ENCODE measurements around the gene SCARF2. TPM values are rescaled to one million over a fixed set of nuclear protein-coding genes. Genes with fewer than 3 reads are reported as not detected.
"Not testable (repeated sequence)": the region's sequence is repeated elsewhere in the genome, so short reads cannot be mapped to it uniquely, and the experiment has no call there.

Gene SCARF2
- total RNA-seq, 1 experiment from 2014 or later: 1.4 TPM

GRCh38 chr22:20395181-20395906 lies 42.3 kb downstream of the SCARF2 start:
- peak overlapping the region; percentile 84 for H3K4me3 ChIP-seq (ENCODE audit: low read depth, low read length, poor library complexity, severe bottlenecking)
- BruUV-seq (replicated peaks): no TSS peak
- no peaks in the 10 kb centered on the region for H3K36me3 ChIP-seq (ENCODE audit: insufficient read depth, low read length, poor library complexity, severe bottlenecking)
- CTCF ChIA-PET: no interaction called here
- H3K4me1 ChIP-seq (ENCODE audit: insufficient read depth, low read length, poor library complexity, severe bottlenecking): peaks cover 22% of the 10 kb centered on the region
- intact Hi-C loops (cut with micrococcal nuclease; ENCODE audit: unreplicated experiment): no loop called here
- no peaks in the 10 kb centered on the region for H3K9me3 ChIP-seq (ENCODE audit: low read depth, low read length, poor library complexity, severe bottlenecking)
- POLR2A ChIA-PET (ENCODE audit: low non-redundant PET): no interaction called here
- peak overlapping the region; percentile 16 for H3K27ac ChIP-seq (ENCODE audit: low read depth, low read length, poor library complexity, severe bottlenecking)
- TF ChIP-seq CTCF (conservative IDR thresholded peaks at IDR 0.05; ENCODE audit: low read depth, low read length) (no peak), EZH2 (IDR thresholded peaks at IDR 0.05; ENCODE audit: borderline replicate concordance, low read depth, low read length, poor library complexity, severe bottlenecking) (no peak)
- no peaks in the 10 kb centered on the region for H3K27me3 ChIP-seq (replicated peaks; ENCODE audit: insufficient read depth, low read depth, low read length, poor library complexity)
- no peak for DNase-seq (ENCODE audit: low spot score)

DNA sequence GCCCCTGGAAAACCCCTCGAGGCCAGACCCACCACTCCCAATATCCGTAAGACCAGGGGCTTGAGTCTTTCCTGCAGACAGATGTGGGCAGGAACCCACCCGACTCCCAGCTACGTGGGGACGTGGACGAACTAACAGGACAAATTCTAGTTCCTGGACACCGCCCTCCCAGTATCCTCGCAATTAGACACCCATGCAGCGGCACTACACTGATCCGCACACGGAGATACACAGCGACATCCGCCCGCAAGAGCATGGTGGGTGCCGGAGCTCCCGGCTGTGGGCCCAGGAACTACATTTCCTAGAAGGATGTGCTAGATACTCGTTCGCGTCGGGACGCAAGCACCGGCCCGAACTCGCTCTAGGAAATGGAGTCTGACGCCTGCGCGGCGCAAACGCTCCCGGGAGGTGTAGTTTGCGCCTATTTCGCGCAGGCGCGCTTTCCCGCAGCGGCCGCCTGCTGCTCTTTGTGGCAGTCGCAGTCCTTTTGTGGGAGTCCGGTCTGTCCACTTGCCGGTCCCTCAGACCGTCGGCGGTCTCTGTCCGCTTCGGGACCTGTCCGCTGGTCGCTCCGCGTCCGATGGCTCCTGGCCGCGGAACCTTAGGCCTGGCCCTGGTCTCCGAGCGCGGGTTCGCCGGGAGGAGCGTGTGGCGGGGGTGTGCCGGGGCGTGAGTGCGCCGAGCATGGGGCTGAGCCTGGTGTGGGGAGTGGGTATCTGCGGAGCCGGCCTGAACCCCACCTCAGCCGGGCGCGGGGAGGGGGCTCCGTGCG lies 43.7 kb downstream of the SCARF2 start, which contains the start of gene ZNF74:
Gene ZNF74, plus strand, starts transcription at position 447 of the 772 bp plus-strand sequence. CDS start 478 bp downstream, outside the sequence.
- no peaks in the 10 kb centered on the region for H3K27me3 ChIP-seq (replicated peaks; ENCODE audit: insufficient read depth, low read depth, low read length, poor library complexity)
- intact Hi-C loops (cut with micrococcal nuclease; ENCODE audit: unreplicated experiment): no loop called here
- ChIA-PET POLR2A (ENCODE audit: low non-redundant PET) (no interaction called here), CTCF (interaction anchor here (0.5 kb wide), 1 partner anchor 24 kb away, joined by 6 read pairs; no protein-coding TSS in a partner anchor)
- no peaks in the 10 kb centered on the region for H3K9me3 ChIP-seq (ENCODE audit: low read depth, low read length, poor library complexity, severe bottlenecking)
- peaks cover 22% of the 10 kb centered on the region for H3K4me1 ChIP-seq (ENCODE audit: insufficient read depth, low read length, poor library complexity, severe bottlenecking)
- H3K27ac ChIP-seq (ENCODE audit: low read depth, low read length, poor library complexity, severe bottlenecking): peak within 1 kb of the TSS; percentile 91
- H3K4me3 ChIP-seq (ENCODE audit: low read depth, low read length, poor library complexity, severe bottlenecking): peak within 1 kb of the TSS; percentile 84
- peak; percentile 97 for DNase-seq (ENCODE audit: low spot score)
- no TSS peak for BruUV-seq (replicated peaks)
- H3K36me3 ChIP-seq (ENCODE audit: insufficient read depth, low read length, poor library complexity, severe bottlenecking): no peaks in the 10 kb centered on the region
- TF ChIP-seq EZH2 (IDR thresholded peaks at IDR 0.05; ENCODE audit: borderline replicate concordance, low read depth, low read length, poor library complexity, severe bottlenecking): no peak
- TF ChIP-seq CTCF (conservative IDR thresholded peaks at IDR 0.05; ENCODE audit: low read depth, low read length): no peak

DNA sequence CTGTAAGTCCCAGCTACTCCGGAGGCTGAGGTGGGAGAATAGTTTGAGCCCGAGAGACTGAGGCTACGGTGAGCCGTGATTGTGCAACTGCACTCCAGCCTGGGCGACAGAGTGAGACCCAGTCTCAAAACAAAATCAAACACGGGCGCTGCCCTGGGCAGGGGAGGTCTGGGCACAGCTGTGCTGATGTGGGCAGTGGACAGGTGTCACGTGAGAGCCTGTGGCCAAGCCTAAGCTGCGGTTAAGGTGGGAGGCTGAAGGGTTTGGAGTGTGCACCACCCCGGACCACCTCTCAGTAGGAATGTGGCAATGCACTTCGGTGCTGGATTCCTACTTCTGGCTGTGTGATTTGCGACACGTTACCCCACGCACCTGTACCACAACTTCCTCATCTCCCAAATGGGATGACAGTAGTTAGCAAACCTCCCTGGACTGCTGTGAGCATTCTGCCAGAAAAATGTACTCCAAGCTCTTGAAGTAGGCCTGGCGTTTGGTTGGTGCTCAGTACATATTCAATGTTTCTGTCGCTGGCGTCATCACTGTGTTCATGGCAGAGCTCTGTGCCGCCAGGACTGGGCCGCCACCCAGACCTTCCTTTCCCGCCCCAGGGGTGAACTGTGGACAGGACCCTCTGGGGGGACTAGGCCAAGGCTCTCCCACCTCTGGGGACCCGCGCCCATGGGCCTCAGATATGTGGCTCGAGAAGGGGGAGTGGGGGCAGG lies 44.5 kb downstream of the SCARF2 start:
- intact Hi-C loops (cut with micrococcal nuclease; ENCODE audit: unreplicated experiment): no loop called here
- POLR2A ChIA-PET (ENCODE audit: low non-redundant PET): no interaction called here

DNA sequence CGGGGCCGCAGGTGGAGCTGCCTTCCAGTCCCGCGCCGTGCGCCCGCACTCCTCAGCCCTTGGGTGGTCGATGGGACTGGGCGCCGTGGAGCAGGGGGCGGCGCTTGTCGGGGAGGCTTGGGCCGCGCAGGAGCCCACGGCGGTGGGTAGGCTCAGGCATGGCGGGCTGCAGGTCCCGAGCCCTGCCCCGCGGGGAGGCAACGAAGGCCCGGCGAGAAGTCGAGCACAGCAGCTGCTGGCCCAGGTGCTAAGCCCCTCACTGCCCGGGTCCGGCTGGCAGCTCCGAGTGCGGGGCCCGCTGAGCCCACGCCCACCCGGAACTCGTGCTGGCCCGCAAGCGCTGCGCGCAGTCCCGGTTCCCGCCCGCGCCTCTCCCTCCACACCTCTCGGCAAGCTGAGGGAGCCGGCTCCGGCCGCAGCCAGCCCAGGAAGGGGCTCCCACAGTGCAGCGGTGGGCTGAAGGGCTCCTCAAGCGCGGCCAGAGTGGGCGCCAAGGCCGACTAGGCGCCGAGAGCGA lies 45.2 kb downstream of the SCARF2 start:
- H3K36me3 ChIP-seq (ENCODE audit: insufficient read depth, low read length, poor library complexity, severe bottlenecking); H3K9me3 ChIP-seq (ENCODE audit: low read depth, low read length, poor library complexity, severe bottlenecking); H3K4me3 ChIP-seq (ENCODE audit: low read depth, low read length, poor library complexity, severe bottlenecking); BruUV-seq (replicated peaks); intact Hi-C loops (cut with micrococcal nuclease; ENCODE audit: unreplicated experiment); POLR2A ChIA-PET (ENCODE audit: low non-redundant PET); DNase-seq (ENCODE audit: low spot score); CTCF ChIA-PET; H3K27me3 ChIP-seq (replicated peaks; ENCODE audit: insufficient read depth, low read depth, low read length, poor library complexity); H3K27ac ChIP-seq (ENCODE audit: low read depth, low read length, poor library complexity, severe bottlenecking): not testable (repeated sequence)
- peaks cover 22% of the 10 kb centered on the region for H3K4me1 ChIP-seq (ENCODE audit: insufficient read depth, low read length, poor library complexity, severe bottlenecking)

More for the DNA sequence above, 44.5 kb downstream of the SCARF2 start:
- H3K27me3 ChIP-seq (replicated peaks; ENCODE audit: insufficient read depth, low read depth, low read length, poor library complexity): no peaks in the 10 kb centered on the region
- H3K4me3 ChIP-seq (ENCODE audit: low read depth, low read length, poor library complexity, severe bottlenecking): peak overlapping the region; percentile 84
- no TSS peak for BruUV-seq (replicated peaks)
- TF ChIP-seq CTCF (conservative IDR thresholded peaks at IDR 0.05; ENCODE audit: low read depth, low read length) (no peak), EZH2 (IDR thresholded peaks at IDR 0.05; ENCODE audit: borderline replicate concordance, low read depth, low read length, poor library complexity, severe bottlenecking) (no peak)
- H3K4me1 ChIP-seq (ENCODE audit: insufficient read depth, low read length, poor library complexity, severe bottlenecking): peaks cover 22% of the 10 kb centered on the region
- no peaks in the 10 kb centered on the region for H3K9me3 ChIP-seq (ENCODE audit: low read depth, low read length, poor library complexity, severe bottlenecking)
- H3K27ac ChIP-seq (ENCODE audit: low read depth, low read length, poor library complexity, severe bottlenecking): peak overlapping the region; percentile 91
- H3K36me3 ChIP-seq (ENCODE audit: insufficient read depth, low read length, poor library complexity, severe bottlenecking): no peaks in the 10 kb centered on the region
- CTCF ChIA-PET: no interaction called here
- DNase-seq (ENCODE audit: low spot score): no peak
